Measurements from ENCODE around the gene SHISA2. TPM values are rescaled to one million over a fixed set of nuclear protein-coding genes. Genes with fewer than 3 reads are reported as not detected.
"Not testable (repeated sequence)": the region's sequence is repeated elsewhere in the genome, so short reads cannot be mapped to it uniquely, and the experiment has no call there.

SHISA2 gene
- total RNA-seq (ENCODE audit: low replicate concordance): 0.08 and 0.90 TPM in 2 replicates

GRCh38 chr13:26051657-26052311 lies at the start of gene SHISA2:
Gene SHISA2 (minus strand): TSS chr13:26052016. CDS start chr13:26050975, 1,041 bp downstream.
- TF ChIP-seq CTCF (IDR thresholded peaks at IDR 0.05; ENCODE audit: insufficient read depth, low read length): no peak
- H3K4me3 ChIP-seq (ENCODE audit: low read depth, low read length): peak within 1 kb of the TSS; percentile 33
- DNase-seq (ENCODE audit: low read depth): peak; percentile 19

GRCh38 chr13:26095846-26096610 lies 44.2 kb upstream of the SHISA2 start:
- no peak for DNase-seq (ENCODE audit: low read depth)
- H3K4me3 ChIP-seq (ENCODE audit: low read depth, low read length): no peak overlapping the region
- no peak for TF ChIP-seq CTCF (IDR thresholded peaks at IDR 0.05; ENCODE audit: insufficient read depth, low read length)

- TF ChIP-seq CTCF (IDR thresholded peaks at IDR 0.05; ENCODE audit: insufficient read depth, low read length): no peak
- no peak overlapping the region for H3K4me3 ChIP-seq (ENCODE audit: low read depth, low read length)
- DNase-seq (ENCODE audit: low read depth): no peak
These were observed 43.5 kb upstream of the SHISA2 start for GRCh38 chr13:26095338-26095737.

GRCh38 chr13:26076821-26077220 lies 25.0 kb upstream of the SHISA2 start:
- DNase-seq (ENCODE audit: low read depth); H3K4me3 ChIP-seq (ENCODE audit: low read depth, low read length): not testable (repeated sequence)

- no peak for DNase-seq (ENCODE audit: low read depth)
- no peak for TF ChIP-seq CTCF (IDR thresholded peaks at IDR 0.05; ENCODE audit: insufficient read depth, low read length)
- no peak overlapping the region for H3K4me3 ChIP-seq (ENCODE audit: low read depth, low read length)
These were observed 23.7 kb upstream of the SHISA2 start for GRCh38 chr13:26075498-26075897.

GRCh38 chr13:26074706-26075105 lies 22.9 kb upstream of the SHISA2 start:
- H3K4me3 ChIP-seq (ENCODE audit: low read depth, low read length): no peak overlapping the region
- no peak for TF ChIP-seq CTCF (IDR thresholded peaks at IDR 0.05; ENCODE audit: insufficient read depth, low read length)
- DNase-seq (ENCODE audit: low read depth): peak; percentile 8

- not testable (repeated sequence) for H3K4me3 ChIP-seq (ENCODE audit: low read depth, low read length)
- peak; percentile 15 for DNase-seq (ENCODE audit: low read depth)
These were observed 20.5 kb upstream of the SHISA2 start for GRCh38 chr13:26072335-26072734.

Data from fibroblast of the aortic adventitia (primary cell).